HepG2 (cell line): ENCODE measurements around the gene CLPTM1. TPM values are rescaled to one million over a fixed set of nuclear protein-coding genes. Genes with fewer than 3 reads are reported as not detected.

Experiments
- FOXK2 ChIP-seq: fragments of 450-650 bp; IDR thresholded peaks from 2 replicates; pipeline ENCODE4 v1.6.1; 2016
- SNAI1 ChIP-seq: sonication (generic); formaldehyde crosslinking; IDR thresholded peaks from 2 replicates; pipeline ENCODE4 v1.5.0; 2020; ENCODE audit warnings: mild to moderate bottlenecking, missing genetic modification reagents, borderline replicate concordance
- SP5 ChIP-seq: IDR thresholded peaks from 2 replicates; pipeline ENCODE4 v1.6.1; 2016; ENCODE audit warnings: low read depth, borderline replicate concordance
- ZNF333 ChIP-seq: sonication (generic); formaldehyde crosslinking; IDR thresholded peaks from 2 replicates; pipeline ENCODE4 v1.4.0; 2020; ENCODE audit warnings: mild to moderate bottlenecking, missing genetic modification reagents, borderline replicate concordance
- polyA plus RNA-seq, 8 experiments: library from polyadenylated mRNA; depleted of rRNA in 3 of 8; stranded (reverse) in 7 of 8; unstranded in 1 of 8; fragments of >200 nt; fragmentation: Illumina TruSeq in 4 of 8; extraction: Trizol in 4 of 8; gene quantifications; 2 replicates each; pipeline versions ENCODE4 v1.2.1 to v1.2.3, GENCODE V29; 2011 to 2016; ENCODE audit warnings: low read depth in 4 of 8, missing spikeins in 1 of 8, mixed read lengths in 1 of 8; ENCODE audit not compliant: insufficient read depth in 1 of 8
- total RNA-seq, 5 experiments: library from RNA; depleted of rRNA; stranded (reverse); fragments of >200 nt; fragmentation: Illumina TruSeq; extraction: Trizol; gene quantifications; 2 replicates each; pipeline ENCODE4 v1.2.3, GENCODE V29; 2016; ENCODE audit warnings: low read depth in 1 of 5
- TF ChIP-seq, protein P1 (sequence below): sonication (generic); formaldehyde crosslinking; IDR thresholded peaks from 2 replicates; pipeline ENCODE4 v1.4.0; 2020; ENCODE audit warnings: missing genetic modification reagents, borderline replicate concordance
- TF ChIP-seq, protein P2 (sequence below): sonication (generic); formaldehyde crosslinking; IDR thresholded peaks from 2 replicates; pipeline ENCODE4 v1.4.0; 2020; ENCODE audit warnings: mild to moderate bottlenecking, missing genetic modification reagents
- TF ChIP-seq, protein P3 (sequence below), 2 experiments: sonication (generic) in 1 of 2; formaldehyde crosslinking in 1 of 2; IDR thresholded peaks; 2 replicates each; pipeline versions ENCODE4 v1.4.0 to v1.6.1; 2016 to 2020; ENCODE audit warnings: borderline replicate concordance in 1 of 2, low read depth in 1 of 2, mild to moderate bottlenecking in 1 of 2, missing genetic modification reagents in 1 of 2
- TF ChIP-seq, protein P4 (sequence below): sonication (generic); formaldehyde crosslinking; IDR thresholded peaks from 2 replicates; pipeline ENCODE4 v1.5.0; 2020; ENCODE audit warnings: mild to moderate bottlenecking, missing genetic modification reagents, borderline replicate concordance
- TF ChIP-seq, protein P5 (sequence below): sonication (generic); formaldehyde crosslinking; IDR thresholded peaks from 2 replicates; pipeline ENCODE4 v1.4.0; 2020; ENCODE audit warnings: low read depth, missing genetic modification reagents

CLPTM1 gene
- total and polyA plus RNA-seq, 2 of the 13 experiments (the other 11 are each of a cell fraction or from before 2014, with no cell fraction given): 34.9 to 42.8 TPM

DNA sequence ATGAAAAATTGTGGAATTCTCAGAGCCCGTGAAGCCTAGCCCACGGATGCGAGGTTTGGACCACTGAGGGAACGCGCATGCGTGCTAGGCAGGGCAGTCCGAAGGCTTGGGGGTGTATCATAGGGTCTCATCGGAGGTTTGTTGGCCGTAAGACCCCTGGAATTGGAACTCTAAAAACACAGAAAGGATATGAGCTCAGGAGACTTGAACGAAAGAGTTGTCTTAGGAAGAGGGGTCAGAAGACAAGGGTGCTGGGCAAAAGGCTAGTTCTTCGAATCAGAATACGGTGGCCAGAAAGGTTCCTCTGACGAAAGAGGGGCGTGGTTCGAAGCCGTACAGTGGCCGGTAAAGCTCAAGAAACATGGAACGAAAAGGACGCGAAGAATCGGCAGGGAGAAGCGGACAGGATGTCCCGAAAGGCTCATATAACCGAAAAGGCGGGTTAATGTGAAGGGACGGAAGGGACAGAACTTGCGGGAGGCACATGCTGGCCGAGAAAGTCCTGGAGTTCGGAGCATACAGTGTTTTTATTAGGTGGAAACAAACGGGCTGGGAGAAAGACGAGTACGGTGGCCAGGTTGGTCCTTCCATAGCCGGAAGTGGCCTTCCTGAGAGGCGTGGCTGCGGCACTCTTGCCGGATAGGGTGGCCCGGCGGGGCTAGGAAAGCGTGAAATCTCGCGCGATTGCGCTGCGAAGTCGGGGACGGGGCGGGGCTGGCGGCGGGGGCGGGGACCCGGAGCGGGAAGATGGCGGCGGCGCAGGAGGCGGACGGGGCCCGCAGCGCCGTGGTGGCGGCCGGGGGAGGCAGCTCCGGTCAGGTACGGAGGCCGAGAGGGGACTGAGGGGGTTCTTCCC, at the start of gene CLPTM1 (continued):
- TF ChIP-seq ZNF333 (CRISPR knock-in tag) (0 out of 2 replicates have a peak, but pooled peaks have one; percentile 55), SP5 (CRISPR knock-in tag) (peak; percentile 35; the same call in 1 of the 2 replicates), FOXK2 (peak; percentile 65; the same call in 1 of the 2 replicates), SNAI1 (CRISPR knock-in tag) (peak; percentile 92; the same call in 1 of the 2 replicates)
- TF ChIP-seq, protein P1, sequence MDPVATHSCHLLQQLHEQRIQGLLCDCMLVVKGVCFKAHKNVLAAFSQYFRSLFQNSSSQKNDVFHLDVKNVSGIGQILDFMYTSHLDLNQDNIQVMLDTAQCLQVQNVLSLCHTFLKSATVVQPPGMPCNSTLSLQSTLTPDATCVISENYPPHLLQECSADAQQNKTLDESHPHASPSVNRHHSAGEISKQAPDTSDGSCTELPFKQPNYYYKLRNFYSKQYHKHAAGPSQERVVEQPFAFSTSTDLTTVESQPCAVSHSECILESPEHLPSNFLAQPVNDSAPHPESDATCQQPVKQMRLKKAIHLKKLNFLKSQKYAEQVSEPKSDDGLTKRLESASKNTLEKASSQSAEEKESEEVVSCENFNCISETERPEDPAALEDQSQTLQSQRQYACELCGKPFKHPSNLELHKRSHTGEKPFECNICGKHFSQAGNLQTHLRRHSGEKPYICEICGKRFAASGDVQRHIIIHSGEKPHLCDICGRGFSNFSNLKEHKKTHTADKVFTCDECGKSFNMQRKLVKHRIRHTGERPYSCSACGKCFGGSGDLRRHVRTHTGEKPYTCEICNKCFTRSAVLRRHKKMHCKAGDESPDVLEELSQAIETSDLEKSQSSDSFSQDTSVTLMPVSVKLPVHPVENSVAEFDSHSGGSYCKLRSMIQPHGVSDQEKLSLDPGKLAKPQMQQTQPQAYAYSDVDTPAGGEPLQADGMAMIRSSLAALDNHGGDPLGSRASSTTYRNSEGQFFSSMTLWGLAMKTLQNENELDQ: no peak
- TF ChIP-seq, protein P2, sequence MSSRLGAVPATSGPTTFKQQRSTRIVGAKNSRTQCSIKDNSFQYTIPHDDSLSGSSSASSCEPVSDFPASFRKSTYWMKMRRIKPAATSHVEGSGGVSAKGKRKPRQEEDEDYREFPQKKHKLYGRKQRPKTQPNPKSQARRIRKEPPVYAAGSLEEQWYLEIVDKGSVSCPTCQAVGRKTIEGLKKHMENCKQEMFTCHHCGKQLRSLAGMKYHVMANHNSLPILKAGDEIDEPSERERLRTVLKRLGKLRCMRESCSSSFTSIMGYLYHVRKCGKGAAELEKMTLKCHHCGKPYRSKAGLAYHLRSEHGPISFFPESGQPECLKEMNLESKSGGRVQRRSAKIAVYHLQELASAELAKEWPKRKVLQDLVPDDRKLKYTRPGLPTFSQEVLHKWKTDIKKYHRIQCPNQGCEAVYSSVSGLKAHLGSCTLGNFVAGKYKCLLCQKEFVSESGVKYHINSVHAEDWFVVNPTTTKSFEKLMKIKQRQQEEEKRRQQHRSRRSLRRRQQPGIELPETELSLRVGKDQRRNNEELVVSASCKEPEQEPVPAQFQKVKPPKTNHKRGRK: no peak
- TF ChIP-seq, protein P3, sequence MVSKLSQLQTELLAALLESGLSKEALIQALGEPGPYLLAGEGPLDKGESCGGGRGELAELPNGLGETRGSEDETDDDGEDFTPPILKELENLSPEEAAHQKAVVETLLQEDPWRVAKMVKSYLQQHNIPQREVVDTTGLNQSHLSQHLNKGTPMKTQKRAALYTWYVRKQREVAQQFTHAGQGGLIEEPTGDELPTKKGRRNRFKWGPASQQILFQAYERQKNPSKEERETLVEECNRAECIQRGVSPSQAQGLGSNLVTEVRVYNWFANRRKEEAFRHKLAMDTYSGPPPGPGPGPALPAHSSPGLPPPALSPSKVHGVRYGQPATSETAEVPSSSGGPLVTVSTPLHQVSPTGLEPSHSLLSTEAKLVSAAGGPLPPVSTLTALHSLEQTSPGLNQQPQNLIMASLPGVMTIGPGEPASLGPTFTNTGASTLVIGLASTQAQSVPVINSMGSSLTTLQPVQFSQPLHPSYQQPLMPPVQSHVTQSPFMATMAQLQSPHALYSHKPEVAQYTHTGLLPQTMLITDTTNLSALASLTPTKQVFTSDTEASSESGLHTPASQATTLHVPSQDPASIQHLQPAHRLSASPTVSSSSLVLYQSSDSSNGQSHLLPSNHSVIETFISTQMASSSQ (IDR thresholded peaks at IDR 0.05; ENCODE audit: low read depth): peak; percentile 10; the same call in 1 of the 2 replicates
- TF ChIP-seq, protein P3 (CRISPR knock-in tag; IDR thresholded peaks at IDR 0.05; ENCODE audit: borderline replicate concordance): no peak
- TF ChIP-seq, protein P4, sequence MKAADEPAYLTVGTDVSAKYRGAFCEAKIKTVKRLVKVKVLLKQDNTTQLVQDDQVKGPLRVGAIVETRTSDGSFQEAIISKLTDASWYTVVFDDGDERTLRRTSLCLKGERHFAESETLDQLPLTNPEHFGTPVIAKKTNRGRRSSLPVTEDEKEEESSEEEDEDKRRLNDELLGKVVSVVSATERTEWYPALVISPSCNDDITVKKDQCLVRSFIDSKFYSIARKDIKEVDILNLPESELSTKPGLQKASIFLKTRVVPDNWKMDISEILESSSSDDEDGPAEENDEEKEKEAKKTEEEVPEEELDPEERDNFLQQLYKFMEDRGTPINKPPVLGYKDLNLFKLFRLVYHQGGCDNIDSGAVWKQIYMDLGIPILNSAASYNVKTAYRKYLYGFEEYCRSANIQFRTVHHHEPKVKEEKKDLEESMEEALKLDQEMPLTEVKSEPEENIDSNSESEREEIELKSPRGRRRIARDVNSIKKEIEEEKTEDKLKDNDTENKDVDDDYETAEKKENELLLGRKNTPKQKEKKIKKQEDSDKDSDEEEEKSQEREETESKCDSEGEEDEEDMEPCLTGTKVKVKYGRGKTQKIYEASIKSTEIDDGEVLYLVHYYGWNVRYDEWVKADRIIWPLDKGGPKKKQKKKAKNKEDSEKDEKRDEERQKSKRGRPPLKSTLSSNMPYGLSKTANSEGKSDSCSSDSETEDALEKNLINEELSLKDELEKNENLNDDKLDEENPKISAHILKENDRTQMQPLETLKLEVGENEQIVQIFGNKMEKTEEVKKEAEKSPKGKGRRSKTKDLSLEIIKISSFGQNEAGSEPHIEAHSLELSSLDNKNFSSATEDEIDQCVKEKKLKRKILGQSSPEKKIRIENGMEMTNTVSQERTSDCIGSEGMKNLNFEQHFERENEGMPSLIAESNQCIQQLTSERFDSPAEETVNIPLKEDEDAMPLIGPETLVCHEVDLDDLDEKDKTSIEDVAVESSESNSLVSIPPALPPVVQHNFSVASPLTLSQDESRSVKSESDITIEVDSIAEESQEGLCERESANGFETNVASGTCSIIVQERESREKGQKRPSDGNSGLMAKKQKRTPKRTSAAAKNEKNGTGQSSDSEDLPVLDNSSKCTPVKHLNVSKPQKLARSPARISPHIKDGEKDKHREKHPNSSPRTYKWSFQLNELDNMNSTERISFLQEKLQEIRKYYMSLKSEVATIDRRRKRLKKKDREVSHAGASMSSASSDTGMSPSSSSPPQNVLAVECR (CRISPR knock-in tag): peak; percentile 88; the same call in 1 of the 2 replicates
- TF ChIP-seq, protein P5, sequence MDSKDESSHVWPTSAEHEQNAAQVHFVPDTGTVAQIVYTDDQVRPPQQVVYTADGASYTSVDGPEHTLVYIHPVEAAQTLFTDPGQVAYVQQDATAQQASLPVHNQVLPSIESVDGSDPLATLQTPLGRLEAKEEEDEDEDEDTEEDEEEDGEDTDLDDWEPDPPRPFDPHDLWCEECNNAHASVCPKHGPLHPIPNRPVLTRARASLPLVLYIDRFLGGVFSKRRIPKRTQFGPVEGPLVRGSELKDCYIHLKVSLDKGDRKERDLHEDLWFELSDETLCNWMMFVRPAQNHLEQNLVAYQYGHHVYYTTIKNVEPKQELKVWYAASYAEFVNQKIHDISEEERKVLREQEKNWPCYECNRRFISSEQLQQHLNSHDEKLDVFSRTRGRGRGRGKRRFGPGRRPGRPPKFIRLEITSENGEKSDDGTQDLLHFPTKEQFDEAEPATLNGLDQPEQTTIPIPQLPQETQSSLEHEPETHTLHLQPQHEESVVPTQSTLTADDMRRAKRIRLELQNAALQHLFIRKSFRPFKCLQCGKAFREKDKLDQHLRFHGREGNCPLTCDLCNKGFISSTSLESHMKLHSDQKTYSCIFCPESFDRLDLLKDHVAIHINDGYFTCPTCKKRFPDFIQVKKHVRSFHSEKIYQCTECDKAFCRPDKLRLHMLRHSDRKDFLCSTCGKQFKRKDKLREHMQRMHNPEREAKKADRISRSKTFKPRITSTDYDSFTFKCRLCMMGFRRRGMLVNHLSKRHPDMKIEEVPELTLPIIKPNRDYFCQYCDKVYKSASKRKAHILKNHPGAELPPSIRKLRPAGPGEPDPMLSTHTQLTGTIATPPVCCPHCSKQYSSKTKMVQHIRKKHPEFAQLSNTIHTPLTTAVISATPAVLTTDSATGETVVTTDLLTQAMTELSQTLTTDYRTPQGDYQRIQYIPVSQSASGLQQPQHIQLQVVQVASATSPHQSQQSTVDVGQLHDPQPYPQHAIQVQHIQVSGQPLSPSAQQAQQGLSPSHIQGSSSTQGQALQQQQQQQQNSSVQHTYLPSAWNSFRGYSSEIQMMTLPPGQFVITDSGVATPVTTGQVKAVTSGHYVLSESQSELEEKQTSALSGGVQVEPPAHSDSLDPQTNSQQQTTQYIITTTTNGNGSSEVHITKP (CRISPR knock-in tag): 0 out of 2 replicates have a peak, but pooled peaks have one; percentile 15
